GM12873 (cell line): ENCODE measurements around the gene CCDC167.

Experiments
- TF ChIP-seq, protein P1 (sequence below): IDR thresholded peaks from 2 replicates; pipeline ENCODE4 v1.5.1; 2012; ENCODE audit warnings: low read depth, mild to moderate bottlenecking, moderate library complexity, low read length, control low read depth; ENCODE audit not compliant: insufficient read depth; ENCODE audit errors: missing control alignments

Gene CCDC167

DNA sequence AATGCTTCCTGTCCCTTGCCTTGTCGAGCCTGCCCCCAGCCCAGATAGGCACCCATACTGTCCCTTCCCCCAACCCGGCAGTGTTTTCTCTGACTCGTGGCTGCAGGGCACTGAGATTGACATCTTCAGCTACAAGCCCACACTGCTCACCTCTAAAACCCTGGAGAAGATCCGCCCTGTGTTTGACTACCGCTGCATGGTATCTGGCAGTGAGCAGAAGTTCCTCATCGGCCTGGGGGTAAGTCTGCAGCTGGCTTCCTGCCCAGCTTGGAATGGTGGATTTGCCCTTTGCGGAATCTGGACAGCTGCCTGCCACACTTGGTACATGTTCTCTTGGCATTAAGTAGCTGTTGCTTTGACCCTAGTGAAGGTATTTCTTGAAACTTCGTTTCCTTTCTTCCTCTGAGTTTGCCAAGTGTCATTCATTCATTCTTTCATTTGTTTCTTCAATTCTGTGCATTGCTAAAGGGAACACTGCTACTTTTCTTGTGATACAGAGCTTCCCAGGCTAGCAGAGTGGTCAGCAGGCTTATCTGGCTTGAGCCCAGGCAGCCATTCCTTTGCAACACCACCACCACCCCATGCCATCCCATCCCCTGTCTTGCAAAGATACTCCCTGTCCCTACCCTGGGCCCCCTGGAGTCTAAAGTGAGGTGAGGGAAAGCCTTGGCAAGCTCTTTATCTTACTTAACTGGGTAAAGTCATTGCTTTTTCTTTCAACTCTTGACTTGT is 26.2 kb downstream of the CCDC167 start:
- TF ChIP-seq, protein P1, sequence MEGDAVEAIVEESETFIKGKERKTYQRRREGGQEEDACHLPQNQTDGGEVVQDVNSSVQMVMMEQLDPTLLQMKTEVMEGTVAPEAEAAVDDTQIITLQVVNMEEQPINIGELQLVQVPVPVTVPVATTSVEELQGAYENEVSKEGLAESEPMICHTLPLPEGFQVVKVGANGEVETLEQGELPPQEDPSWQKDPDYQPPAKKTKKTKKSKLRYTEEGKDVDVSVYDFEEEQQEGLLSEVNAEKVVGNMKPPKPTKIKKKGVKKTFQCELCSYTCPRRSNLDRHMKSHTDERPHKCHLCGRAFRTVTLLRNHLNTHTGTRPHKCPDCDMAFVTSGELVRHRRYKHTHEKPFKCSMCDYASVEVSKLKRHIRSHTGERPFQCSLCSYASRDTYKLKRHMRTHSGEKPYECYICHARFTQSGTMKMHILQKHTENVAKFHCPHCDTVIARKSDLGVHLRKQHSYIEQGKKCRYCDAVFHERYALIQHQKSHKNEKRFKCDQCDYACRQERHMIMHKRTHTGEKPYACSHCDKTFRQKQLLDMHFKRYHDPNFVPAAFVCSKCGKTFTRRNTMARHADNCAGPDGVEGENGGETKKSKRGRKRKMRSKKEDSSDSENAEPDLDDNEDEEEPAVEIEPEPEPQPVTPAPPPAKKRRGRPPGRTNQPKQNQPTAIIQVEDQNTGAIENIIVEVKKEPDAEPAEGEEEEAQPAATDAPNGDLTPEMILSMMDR: no peak

DNA sequence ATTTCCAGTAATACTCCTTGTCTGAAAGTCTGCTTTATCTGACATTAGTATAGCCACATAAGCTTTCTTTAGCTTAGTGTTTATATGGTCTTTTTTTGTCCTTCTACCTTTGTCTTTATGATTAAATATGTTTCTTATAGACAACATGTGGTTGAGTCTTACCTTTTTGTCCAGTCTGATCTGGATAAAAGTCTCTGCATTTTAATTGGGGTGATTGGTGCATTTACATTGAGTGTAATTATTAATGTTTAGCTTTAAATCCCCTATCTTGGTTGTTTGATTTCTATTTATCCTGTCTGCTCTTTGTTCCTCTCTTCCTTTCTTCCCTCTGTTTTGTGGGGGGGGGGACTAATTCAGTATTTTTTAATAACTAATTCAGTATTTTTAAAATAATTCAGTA is 32.0 kb downstream of the CCDC167 start:
- TF ChIP-seq, protein P1: no peak

DNA sequence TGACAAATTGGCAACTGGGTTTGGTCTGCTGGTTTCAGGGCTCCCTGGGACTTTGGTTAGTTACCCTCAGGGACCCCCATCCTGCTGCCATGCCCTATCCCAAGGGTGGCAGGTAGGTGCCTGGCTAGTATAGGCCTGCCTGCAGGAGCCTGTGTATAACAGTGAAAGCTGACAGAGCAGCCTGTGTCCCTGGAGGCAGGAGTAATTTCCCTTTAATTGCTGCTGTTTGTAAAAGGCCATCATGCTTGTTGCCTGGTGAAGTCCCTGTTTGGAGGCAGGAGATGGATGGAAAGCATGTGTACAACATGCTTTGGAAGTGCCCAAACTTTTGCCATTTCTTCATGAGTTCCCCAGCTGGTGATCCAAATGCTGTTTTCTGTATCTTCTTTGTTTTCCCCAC is 36.6 kb downstream of the CCDC167 start:
- TF ChIP-seq, protein P1: no peak

DNA sequence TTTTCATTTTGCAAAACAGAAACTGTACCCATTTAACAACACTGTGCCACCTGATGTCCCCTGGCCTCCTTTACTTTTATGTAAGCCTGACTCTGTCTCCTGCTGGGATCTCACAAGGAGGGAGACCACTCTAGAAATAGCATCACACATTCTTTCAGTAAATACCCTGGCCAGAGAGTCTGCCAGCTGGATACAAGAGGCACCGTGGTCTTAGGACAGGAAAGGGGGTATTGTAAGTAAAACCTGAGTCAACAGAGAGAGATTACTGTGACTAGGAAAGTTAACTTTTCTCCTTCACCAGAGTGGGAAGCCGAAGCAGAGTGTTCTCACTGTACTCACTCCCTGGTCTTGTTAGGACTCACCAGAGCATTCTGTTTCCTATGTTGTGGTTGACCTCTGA is 38.9 kb downstream of the CCDC167 start:
- TF ChIP-seq, protein P1: no peak

DNA sequence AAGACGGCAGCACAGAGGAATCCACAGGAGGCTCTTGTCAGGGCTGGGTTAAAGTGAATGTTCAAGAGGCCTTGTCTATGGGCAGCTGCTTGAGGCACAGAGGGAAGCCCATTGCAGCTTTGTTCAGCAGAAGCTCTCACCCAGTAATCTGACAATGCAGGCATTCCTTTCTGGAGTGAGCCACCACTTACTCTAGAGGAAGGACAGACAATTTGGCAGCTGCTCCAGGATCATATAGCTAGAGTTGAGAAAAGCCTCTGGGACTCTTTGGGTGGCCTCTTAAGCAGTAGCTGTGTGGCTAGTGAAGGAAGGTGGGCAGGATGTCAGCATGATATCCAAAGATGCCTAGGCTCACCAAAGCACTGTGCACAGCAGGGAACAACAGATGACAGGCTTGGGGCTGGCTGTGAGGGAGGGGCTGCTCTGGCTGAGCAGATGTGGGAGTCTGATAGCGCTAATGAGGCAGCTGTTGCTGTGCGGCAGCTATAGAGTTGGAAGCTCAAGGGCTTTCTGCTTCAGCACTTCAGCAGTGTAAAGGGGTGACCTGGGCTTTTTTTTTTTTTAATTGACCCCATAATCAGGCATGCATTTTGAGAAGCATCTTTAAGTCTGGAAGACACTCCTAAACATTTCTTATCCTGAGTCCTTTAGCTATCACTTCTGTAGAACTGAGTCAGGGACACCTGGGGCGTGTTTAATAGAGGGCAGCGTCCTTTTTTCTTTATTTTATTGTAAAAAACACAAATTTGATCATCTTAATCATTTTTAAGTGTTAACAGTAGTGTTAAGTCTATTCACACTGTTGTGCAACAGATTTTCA is 39.5 kb downstream of the CCDC167 start:
- TF ChIP-seq, protein P1: no peak

DNA sequence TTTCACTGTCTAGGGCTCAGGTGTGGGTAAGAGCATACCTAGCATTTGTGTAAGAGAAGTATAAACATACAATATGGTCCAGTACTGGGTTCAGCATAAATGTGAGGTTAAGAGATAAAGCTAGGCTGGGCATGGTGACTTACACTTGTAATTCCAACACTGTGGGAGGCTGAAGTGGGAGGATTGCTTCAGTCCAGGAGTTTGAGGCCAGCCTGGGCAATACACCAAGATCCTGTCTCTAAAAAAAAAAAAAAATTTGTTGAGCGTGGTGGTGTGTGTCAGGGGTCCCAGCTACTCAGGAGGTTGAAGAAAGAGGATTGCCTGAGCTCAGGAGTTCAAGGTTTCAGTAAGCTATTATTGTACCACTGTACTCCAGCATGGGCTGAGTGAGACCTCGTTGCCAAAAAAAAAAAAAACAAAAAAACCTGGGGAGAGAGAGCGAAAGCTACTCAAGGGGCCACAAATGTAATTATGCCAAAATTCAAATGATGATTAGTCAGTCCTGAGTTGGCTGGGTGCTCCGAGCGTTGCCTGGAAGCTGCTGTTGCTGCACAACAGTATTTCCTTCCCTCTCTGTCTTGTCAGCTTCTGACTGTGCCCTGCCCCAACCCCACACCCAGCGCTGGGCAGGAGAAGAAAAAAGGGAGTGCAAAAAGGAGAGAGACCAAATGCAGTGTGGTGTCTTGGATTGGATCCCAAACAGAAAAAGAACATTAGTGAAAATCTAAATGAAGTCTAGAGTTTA is 42.7 kb downstream of the CCDC167 start:
- TF ChIP-seq, protein P1: no peak

DNA sequence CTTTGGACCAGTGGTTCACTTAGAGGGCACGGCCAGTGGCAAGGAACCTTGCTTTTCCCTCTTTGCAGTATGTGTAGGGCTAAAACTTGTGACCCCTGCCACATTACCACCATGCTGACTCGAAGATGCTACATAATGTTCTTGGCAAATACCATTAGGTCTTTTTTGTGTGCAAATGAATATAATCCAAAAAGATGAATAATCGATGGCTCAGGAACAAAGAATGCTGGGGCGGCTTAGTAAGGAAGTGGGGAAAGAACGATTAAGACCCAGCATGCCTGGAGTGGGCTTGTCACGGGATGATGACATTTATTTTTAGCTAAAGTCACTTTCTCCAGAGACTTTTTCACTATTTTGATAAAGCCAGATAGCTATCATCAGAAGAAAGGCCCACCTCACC is 43.6 kb downstream of the CCDC167 start:
- TF ChIP-seq, protein P1: no peak
